Measurements from ENCODE around the gene EIF1B.

Gene EIF1B

GRCh38 chr3:40341671-40342070 is 32.2 kb downstream of the EIF1B start:
- no peak for DNase-seq (ENCODE audit: low spot score)

- no peak for DNase-seq (ENCODE audit: low spot score)
Observed at GRCh38 chr3:40350529-40350928, 41.0 kb downstream of the EIF1B start.

- no peak for DNase-seq (ENCODE audit: low spot score)
Observed at GRCh38 chr3:40355410-40355809, 45.9 kb downstream of the EIF1B start.

- DNase-seq (ENCODE audit: low spot score), result no peak
Observed at GRCh38 chr3:40358454-40358853, 48.9 kb downstream of the EIF1B start.

Measured in hepatic stellate cell (primary cell).